HG03095 (cell line): Measurements from ENCODE around the gene ITPKB.
"Not testable (repeated sequence)": the region's sequence is repeated elsewhere in the genome, so short reads cannot be mapped to it uniquely, and the experiment has no call there.

Experiments
- ATAC-seq: cut with Tn5 transposase; IDR thresholded peaks from one replicate; pipeline ENCODE4 v1.9.1; 2021; ENCODE audit warnings: moderate library complexity; ENCODE audit not compliant: unreplicated experiment

Gene ITPKB

GRCh38 chr1:226761322-226761721 lies 22.2 kb upstream of the ITPKB start:
- ATAC-seq, result no peak

GRCh38 chr1:226754793-226755533 lies 15.9 kb upstream of the ITPKB start:
- no peak for ATAC-seq

GRCh38 chr1:226754097-226754496 lies 15.0 kb upstream of the ITPKB start:
- no peak for ATAC-seq

GRCh38 chr1:226751703-226752102 lies 12.6 kb upstream of the ITPKB start:
- no peak for ATAC-seq

- ATAC-seq, result no peak
Observed at GRCh38 chr1:226751214-226751613, 12.1 kb upstream of the ITPKB start.

- no peak for ATAC-seq
Observed at GRCh38 chr1:226749467-226749866, 10.4 kb upstream of the ITPKB start.

- ATAC-seq, result no peak
Observed at GRCh38 chr1:226748306-226748705, 9.2 kb upstream of the ITPKB start.

- ATAC-seq, result not testable (repeated sequence)
Observed at GRCh38 chr1:226747519-226748263, 8.6 kb upstream of the ITPKB start.

- ATAC-seq, result no peak
Observed at GRCh38 chr1:226743259-226743658, 4.2 kb upstream of the ITPKB start.

- no peak for ATAC-seq
Observed at GRCh38 chr1:226741009-226741408, 1.9 kb upstream of the ITPKB start.

- no peak for ATAC-seq
Observed at GRCh38 chr1:226739696-226740065, 599 bp upstream of the ITPKB start.

- no peak for ATAC-seq
Observed at GRCh38 chr1:226738421-226738994, 574 bp downstream of the ITPKB start.

GRCh38 chr1:226737819-226738420 lies 1.2 kb downstream of the ITPKB start:
- ATAC-seq, result no peak

- ATAC-seq, result no peak
Observed at GRCh38 chr1:226736908-226737818, 1.9 kb downstream of the ITPKB start.

GRCh38 chr1:226736001-226736907 lies 2.8 kb downstream of the ITPKB start:
- ATAC-seq, result no peak

- no peak for ATAC-seq
Observed at GRCh38 chr1:226735576-226735975, 3.5 kb downstream of the ITPKB start.

GRCh38 chr1:226734611-226735153 lies 4.4 kb downstream of the ITPKB start:
- ATAC-seq, result no peak

- ATAC-seq, result no peak
Observed at GRCh38 chr1:226733876-226734275, 5.2 kb downstream of the ITPKB start.

- ATAC-seq, result no peak
Observed at GRCh38 chr1:226733304-226733703, 5.8 kb downstream of the ITPKB start.
